Neural cell (in vitro differentiated cells): ENCODE data around the gene KLK4. TPM values are rescaled to one million over a fixed set of nuclear protein-coding genes. Genes with fewer than 3 reads are reported as not detected.

Experiments used
- H2AFZ ChIP-seq: fragments of 200-600, 300-800 bp; sonication (generic), shearing (Covaris generic); 2 replicates; pipeline ENCODE4 v1.6.0; 2014; ENCODE audit warnings: low read depth, mild to moderate bottlenecking, antibody characterized with exemption, low read length, moderate library complexity
- H3F3A ChIP-seq: fragments of 200-600 bp; shearing (Covaris generic); 2 replicates; pipeline ENCODE4 v1.6.1; 2016; ENCODE audit warnings: mild to moderate bottlenecking, moderate library complexity, mixed read lengths, antibody characterized with exemption, low read length; ENCODE audit not compliant: insufficient read depth, poor library complexity, severe bottlenecking
- H3K27ac ChIP-seq: fragments of 200-600, 300-800 bp; sonication (generic), shearing (Covaris generic); 2 replicates; pipeline ENCODE4 v1.5.1; 2014; ENCODE audit warnings: mild to moderate bottlenecking, low read length, moderate library complexity
- H3K27me3 ChIP-seq: fragments of 300-800, 200-600 bp; sonication (generic), shearing (Covaris generic); 2 replicates; pipeline ENCODE4 v1.6.0; 2014; ENCODE audit warnings: mild to moderate bottlenecking, low read depth, low read length, moderate library complexity; ENCODE audit not compliant: insufficient read depth
- H3K36me3 ChIP-seq: fragments of 300-800, 200-600 bp; sonication (generic), shearing (Covaris generic); 2 replicates; pipeline ENCODE4 v1.5.1; 2014; ENCODE audit warnings: mild to moderate bottlenecking, antibody characterized with exemption, low read length, moderate library complexity; ENCODE audit not compliant: insufficient read depth
- H3K4me2 ChIP-seq: fragments of 300-800, 200-600 bp; sonication (generic), shearing (Covaris generic); 2 replicates; pipeline ENCODE4 v1.6.0; 2014; ENCODE audit warnings: mild to moderate bottlenecking, low read length
- H3K4me3 ChIP-seq: fragments of 300-800, 200-600 bp; sonication (generic), shearing (Covaris generic); 2 replicates; pipeline ENCODE4 v1.5.1; 2014; ENCODE audit warnings: mild to moderate bottlenecking, low read length, moderate library complexity
- H3K79me2 ChIP-seq: fragments of 200-600 bp; shearing (Covaris generic); replicated peaks from 2 replicates; pipeline ENCODE4 v1.6.0; 2014; ENCODE audit warnings: mild to moderate bottlenecking, low read length, moderate library complexity; ENCODE audit not compliant: insufficient read depth
- H3K9ac ChIP-seq: fragments of 300-800, 200-600 bp; sonication (generic), shearing (Covaris generic); 2 replicates; pipeline ENCODE4 v1.6.1; 2016; ENCODE audit warnings: mild to moderate bottlenecking, low read length, mixed read lengths
- H3K9me2 ChIP-seq: fragments of 200-600 bp; shearing (Covaris generic); 2 replicates; pipeline ENCODE4 v1.6.1; 2016; ENCODE audit warnings: mild to moderate bottlenecking, low read length, mixed read lengths; ENCODE audit not compliant: insufficient read depth
- H3K9me3 ChIP-seq: fragments of 200-600, 300-800 bp; sonication (generic), shearing (Covaris generic); 2 replicates; pipeline ENCODE4 v1.6.1; 2016; ENCODE audit warnings: mild to moderate bottlenecking, mixed run types, low read length, moderate library complexity, mixed read lengths
- H4K20me1 ChIP-seq: fragments of 200-600 bp; shearing (Covaris generic); 2 replicates; pipeline ENCODE4 v1.6.1; 2016; ENCODE audit warnings: mild to moderate bottlenecking, mixed run types; ENCODE audit not compliant: insufficient read depth
- CTCF ChIP-seq: fragments of 450-650 bp; IDR thresholded peaks from 2 replicates; pipeline ENCODE4 v1.5.1; 2014; ENCODE audit warnings: antibody characterized with exemption, mild to moderate bottlenecking, moderate library complexity; ENCODE audit not compliant: poor library complexity, severe bottlenecking
- EP300 ChIP-seq: fragments of 450-650 bp; conservative IDR thresholded peaks from 2 replicates; pipeline ENCODE4 v1.6.1; 2014; ENCODE audit warnings: antibody characterized with exemption, mild to moderate bottlenecking, moderate library complexity; ENCODE audit not compliant: poor library complexity, severe bottlenecking
- EZH2 ChIP-seq: fragments of 200-600, 300-800 bp; shearing (Covaris generic), sonication (generic); IDR thresholded peaks from 2 replicates; pipeline ENCODE4 v1.6.1; 2014; ENCODE audit warnings: antibody characterized with exemption, low read length, borderline replicate concordance, mild to moderate bottlenecking; ENCODE audit not compliant: insufficient read depth, poor library complexity, severe bottlenecking
- MXI1 ChIP-seq: fragments of 450-650 bp; conservative IDR thresholded peaks from 2 replicates; pipeline ENCODE4 v1.6.1; 2014; ENCODE audit warnings: antibody characterized with exemption, mild to moderate bottlenecking; ENCODE audit not compliant: poor library complexity, severe bottlenecking
- POLR2AphosphoS5 ChIP-seq: IDR thresholded peaks from 2 replicates; pipeline ENCODE4 v1.6.1; 2012
- RAD21 ChIP-seq: fragments of 450-650 bp; conservative IDR thresholded peaks from 2 replicates; pipeline ENCODE4 v1.6.1; 2014; ENCODE audit warnings: antibody characterized with exemption, mild to moderate bottlenecking, moderate library complexity
- SMC3 ChIP-seq: fragments of 450-650 bp; conservative IDR thresholded peaks from 2 replicates; pipeline ENCODE4 v1.6.1; 2014; ENCODE audit warnings: antibody characterized with exemption, mild to moderate bottlenecking, moderate library complexity; ENCODE audit not compliant: poor library complexity
- TAF1 ChIP-seq: IDR thresholded peaks from 2 replicates; pipeline ENCODE4 v1.6.1; 2012; ENCODE audit warnings: low read depth
- polyA plus RNA-seq: library from polyadenylated mRNA; depleted of rRNA; stranded (reverse); fragments of >200 nt; gene quantifications from 2 replicates; pipeline ENCODE4 v1.2.3, GENCODE V29; 2014
- TF ChIP-seq, protein P1 (sequence below): IDR thresholded peaks from 2 replicates; pipeline ENCODE4 v1.6.1; 2012; ENCODE audit warnings: borderline replicate concordance

The KLK4 gene
- polyA plus RNA-seq, 1 donor from 2014 or later = not detected

DNA sequence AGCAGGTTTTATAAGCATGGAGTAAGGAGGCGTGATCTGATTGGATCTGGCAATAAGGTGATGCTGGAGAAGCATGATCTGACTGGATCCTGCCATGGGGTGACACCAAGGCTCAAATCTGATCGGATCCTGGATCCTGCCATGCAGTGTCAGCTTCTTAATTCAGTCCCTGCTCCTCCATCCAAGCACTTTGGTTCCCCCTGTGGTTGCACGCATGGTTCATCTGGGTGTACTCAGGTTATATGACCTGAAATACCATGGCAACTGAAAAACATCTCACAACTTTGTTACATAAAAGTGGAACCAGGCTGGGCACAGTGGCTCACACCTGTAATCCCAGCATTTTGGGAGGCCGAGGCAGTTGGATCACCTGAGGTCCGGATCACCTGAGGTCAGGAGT is 17.6 kb upstream of the KLK4 start:
- Histone ChIP-seq H3K4me2 (no peak overlapping the region), H3K9ac (no peak overlapping the region), H3K4me3 (no peak overlapping the region), H3F3A (no peaks in the 10 kb centered on the region), H3K36me3 (no peaks in the 10 kb centered on the region), H4K20me1 (no peaks in the 10 kb centered on the region), H3K9me3 (no peaks in the 10 kb centered on the region), H3K27ac (no peak overlapping the region), H3K9me2 (no peaks in the 10 kb centered on the region), H3K27me3 (peaks cover 9% of the 10 kb centered on the region), H3K79me2 (no peaks in the 10 kb centered on the region), H2AFZ (no peak overlapping the region)
- TF ChIP-seq SMC3 (no peak), EZH2 (no peak), POLR2AphosphoS5 (no peak), MXI1 (no peak), CTCF (no peak), RAD21 (no peak), TAF1 (no peak), EP300 (no peak)
- TF ChIP-seq, protein P1, sequence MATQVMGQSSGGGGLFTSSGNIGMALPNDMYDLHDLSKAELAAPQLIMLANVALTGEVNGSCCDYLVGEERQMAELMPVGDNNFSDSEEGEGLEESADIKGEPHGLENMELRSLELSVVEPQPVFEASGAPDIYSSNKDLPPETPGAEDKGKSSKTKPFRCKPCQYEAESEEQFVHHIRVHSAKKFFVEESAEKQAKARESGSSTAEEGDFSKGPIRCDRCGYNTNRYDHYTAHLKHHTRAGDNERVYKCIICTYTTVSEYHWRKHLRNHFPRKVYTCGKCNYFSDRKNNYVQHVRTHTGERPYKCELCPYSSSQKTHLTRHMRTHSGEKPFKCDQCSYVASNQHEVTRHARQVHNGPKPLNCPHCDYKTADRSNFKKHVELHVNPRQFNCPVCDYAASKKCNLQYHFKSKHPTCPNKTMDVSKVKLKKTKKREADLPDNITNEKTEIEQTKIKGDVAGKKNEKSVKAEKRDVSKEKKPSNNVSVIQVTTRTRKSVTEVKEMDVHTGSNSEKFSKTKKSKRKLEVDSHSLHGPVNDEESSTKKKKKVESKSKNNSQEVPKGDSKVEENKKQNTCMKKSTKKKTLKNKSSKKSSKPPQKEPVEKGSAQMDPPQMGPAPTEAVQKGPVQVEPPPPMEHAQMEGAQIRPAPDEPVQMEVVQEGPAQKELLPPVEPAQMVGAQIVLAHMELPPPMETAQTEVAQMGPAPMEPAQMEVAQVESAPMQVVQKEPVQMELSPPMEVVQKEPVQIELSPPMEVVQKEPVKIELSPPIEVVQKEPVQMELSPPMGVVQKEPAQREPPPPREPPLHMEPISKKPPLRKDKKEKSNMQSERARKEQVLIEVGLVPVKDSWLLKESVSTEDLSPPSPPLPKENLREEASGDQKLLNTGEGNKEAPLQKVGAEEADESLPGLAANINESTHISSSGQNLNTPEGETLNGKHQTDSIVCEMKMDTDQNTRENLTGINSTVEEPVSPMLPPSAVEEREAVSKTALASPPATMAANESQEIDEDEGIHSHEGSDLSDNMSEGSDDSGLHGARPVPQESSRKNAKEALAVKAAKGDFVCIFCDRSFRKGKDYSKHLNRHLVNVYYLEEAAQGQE = no peak

GRCh38 chr19:50926144-50926543 is 14.9 kb upstream of the KLK4 start:
- no peak overlapping the region for H3K4me2 ChIP-seq
- H3K9ac ChIP-seq = no peak overlapping the region
- H3K9me2 ChIP-seq = no peaks in the 10 kb centered on the region
- no peak overlapping the region for H3K4me3 ChIP-seq
- H3K9me3 ChIP-seq = no peaks in the 10 kb centered on the region
- H2AFZ ChIP-seq = no peak overlapping the region
- H3K27me3 ChIP-seq = peaks cover 17% of the 10 kb centered on the region
- no peak overlapping the region for H3K27ac ChIP-seq
- H3K79me2 ChIP-seq = no peaks in the 10 kb centered on the region
- no peaks in the 10 kb centered on the region for H3K36me3 ChIP-seq
- H4K20me1 ChIP-seq = no peaks in the 10 kb centered on the region
- no peaks in the 10 kb centered on the region for H3F3A ChIP-seq
- no peak for TF ChIP-seq CTCF
- no peak for TF ChIP-seq EP300
- TF ChIP-seq EZH2 = no peak
- TF ChIP-seq MXI1 = no peak
- no peak for TF ChIP-seq SMC3
- no peak for TF ChIP-seq POLR2AphosphoS5
- TF ChIP-seq, protein P1 = no peak
- TF ChIP-seq TAF1 = no peak
- no peak for TF ChIP-seq RAD21
